K562 (cell line): ENCODE data around the gene FHIT. TPM values are rescaled to one million over a fixed set of nuclear protein-coding genes. Genes with fewer than 3 reads are reported as not detected.

Source experiments
- ATAC-seq: fragments of 200-7000 bp; cut with Tn5 transposase; 3 replicates; pipeline ENCODE4 v1.9.1; 2020; ENCODE audit warnings: moderate library complexity
- BruUV-seq: library from RNA; stranded (reverse); fragments of 400-500 nt; replicated peaks from 2 replicates; lab custom pipeline; 2021; lab: Mats Ljungman, UMichigan
- CTCF ChIA-PET: fragments of 300-600 bp; formaldehyde crosslinking; extraction: SDS; loops from one replicate; lab custom pipeline; 2021; ENCODE audit warnings: low intra/inter-chr PET ratio; lab: Yijun Ruan, JAX
- POLR2A ChIA-PET: fragments of 300-600, 350-650 bp; sonication (Branson Sonifier 250); formaldehyde crosslinking; extraction: SDS; loops from one replicate; lab custom pipeline; 2021; ENCODE audit warnings: antibody characterized with exemption, inconsistent platforms; lab: Yijun Ruan, JAX
- DNase-seq, 4 experiments: peaks; one replicate each; pipeline versions ENCODE4 v3.0.0 to v3.0.0-alpha.2; 2011 to 2018; ENCODE audit warnings: low spot score in 3 of 4, mixed read lengths in 3 of 4; ENCODE audit errors: extremely low read depth in 1 of 4
- FAIRE-seq: peaks from 2 replicates; lab custom pipeline; 2011; peaks lifted over from hg19 to GRCh38; lab: Jason Lieb, UNC
- H2AFZ ChIP-seq: 2 replicates; pipeline ENCODE4 v1.6.0; 2011; ENCODE audit warnings: low read depth, low read length, control low read depth, inconsistent platforms
- H3K27ac ChIP-seq: fragments of 200-600 bp; 3 replicates; pipeline ENCODE4 v1.8.0; 2011; ENCODE audit warnings: low read depth, mild to moderate bottlenecking, control low read depth, inconsistent platforms, low read length, moderate library complexity, mixed read lengths; ENCODE audit errors: extremely low read depth
- H3K27me3 ChIP-seq, 2 experiments: fragments of 300-600 bp in 1 of 2; 2 replicates in 1 of 2; 3 replicates in 1 of 2; pipeline versions ENCODE4 v1.6.0 to v1.8.0; 2011; ENCODE audit warnings: inconsistent platforms in 2 of 2, low read length in 2 of 2, mild to moderate bottlenecking in 1 of 2, mixed read lengths in 1 of 2, moderate library complexity in 1 of 2; ENCODE audit not compliant: control insufficient read depth in 2 of 2, insufficient read depth in 2 of 2
- H3K36me3 ChIP-seq: fragments of 300-600 bp; 3 replicates; pipeline ENCODE4 v1.8.0; 2011; ENCODE audit warnings: mild to moderate bottlenecking, low read length, inconsistent platforms; ENCODE audit not compliant: control insufficient read depth, insufficient read depth
- H3K4me1 ChIP-seq, 2 experiments: fragments of 200-600 bp in 1 of 2; replicated peaks in 1 of 2; 2 replicates in 1 of 2; 3 replicates in 1 of 2; pipeline versions ENCODE4 v1.5.1 to v1.8.0; 2011; ENCODE audit warnings: inconsistent platforms in 2 of 2, low read length in 2 of 2, mild to moderate bottlenecking in 1 of 2, mixed read lengths in 1 of 2, moderate library complexity in 1 of 2; ENCODE audit not compliant: control insufficient read depth in 2 of 2, insufficient read depth in 2 of 2
- H3K4me2 ChIP-seq: 2 replicates; pipeline ENCODE4 v1.6.1; 2011; ENCODE audit warnings: low read length, control low read depth, inconsistent platforms, mixed read lengths; ENCODE audit not compliant: insufficient read depth
- H3K4me3 ChIP-seq: fragments of 200-600 bp; sonication (generic), shearing (Covaris generic); 2 replicates; pipeline ENCODE4 v1.5.1; 2016; ENCODE audit warnings: control low read depth, inconsistent platforms
- H3K79me2 ChIP-seq: fragments of 200-600 bp; 3 replicates; pipeline ENCODE4 v1.8.0; 2011; ENCODE audit warnings: low read length, inconsistent platforms; ENCODE audit not compliant: control insufficient read depth, insufficient read depth
- H3K9ac ChIP-seq, 2 experiments: 2 replicates each; pipeline versions ENCODE4 v1.6.0 to v1.6.1; 2011; ENCODE audit warnings: low read depth in 2 of 2, low read length in 2 of 2, control low read depth in 1 of 2, inconsistent platforms in 1 of 2, mild to moderate bottlenecking in 1 of 2, mixed read lengths in 1 of 2; ENCODE audit not compliant: insufficient read depth in 1 of 2
- H3K9me1 ChIP-seq: one replicate; pipeline ENCODE4 v1.6.0; 2011; ENCODE audit warnings: inconsistent platforms, mild to moderate bottlenecking, low read length, moderate library complexity; ENCODE audit not compliant: control insufficient read depth, insufficient read depth
- H3K9me3 ChIP-seq: replicated peaks from 2 replicates; pipeline ENCODE4 v1.5.1; 2011; ENCODE audit warnings: low read depth, low read length, inconsistent platforms; ENCODE audit not compliant: control insufficient read depth, insufficient read depth
- H4K20me1 ChIP-seq: replicated peaks from 2 replicates; pipeline ENCODE4 v1.6.1; 2011; ENCODE audit warnings: low read length, inconsistent platforms, mixed read lengths; ENCODE audit not compliant: control insufficient read depth, insufficient read depth
- FOSL1 ChIP-seq: fragments of 200-800 bp; sonication (Bioruptor generic); conservative IDR thresholded peaks from 2 replicates; pipeline ENCODE4 v1.6.1; 2016; ENCODE audit warnings: missing genetic modification characterization, missing compliant biosample characterization
- GATAD2B ChIP-seq: fragments of 450-650 bp; IDR thresholded peaks from 2 replicates; pipeline ENCODE4 v1.6.1; 2017; ENCODE audit warnings: mild to moderate bottlenecking, borderline replicate concordance
- GTF2E2 ChIP-seq: fragments of 200-800 bp; sonication (Bioruptor generic); IDR thresholded peaks from 2 replicates; pipeline ENCODE4 v1.6.1; 2016; ENCODE audit warnings: missing genetic modification characterization, missing compliant biosample characterization
- NR2C1 ChIP-seq, 2 experiments: fragments of 450-650 bp; IDR thresholded peaks; 2 replicates each; pipeline ENCODE4 v1.6.1; 2017; ENCODE audit warnings: mild to moderate bottlenecking in 2 of 2, antibody characterized with exemption in 1 of 2, inconsistent platforms in 1 of 2, missing compliant biosample characterization in 1 of 2, missing genetic modification characterization in 1 of 2
- NR2F6 ChIP-seq: fragments of 450-650 bp; formaldehyde crosslinking; IDR thresholded peaks from 2 replicates; pipeline ENCODE4 v1.4.0; 2020; ENCODE audit warnings: mild to moderate bottlenecking
- PKNOX1 ChIP-seq: fragments of 450-650 bp; IDR thresholded peaks from 2 replicates; pipeline ENCODE4 v1.6.1; 2016
- RBBP5 ChIP-seq: fragments of 200-600 bp; sonication (generic); IDR thresholded peaks from 2 replicates; pipeline ENCODE4 v1.6.1; 2012; ENCODE audit warnings: borderline replicate concordance, mild to moderate bottlenecking, low read length, control low read depth, inconsistent platforms; ENCODE audit not compliant: insufficient read depth, poor library complexity, severe bottlenecking
- SMARCA5 ChIP-seq: fragments of 450-650 bp; IDR thresholded peaks from 2 replicates; pipeline ENCODE4 v1.6.1; 2016
- TSC22D4 ChIP-seq: fragments of 450-650 bp; IDR thresholded peaks from 2 replicates; pipeline ENCODE4 v1.6.1; 2016; ENCODE audit warnings: missing genetic modification characterization, missing biosample characterization, control low read depth
- XRCC4 ChIP-seq: IDR thresholded peaks from one replicate; pipeline ENCODE4 v1.6.1; 2011; ENCODE audit not compliant: insufficient read depth, insufficient read length; ENCODE audit errors: extremely low read depth
- ZNF354B ChIP-seq: fragments of 250-450 bp; sonication (Bioruptor Pico); IDR thresholded peaks from 2 replicates; pipeline ENCODE4 v1.4.0; 2020
- ZNF583 ChIP-seq: fragments of 250-450 bp; sonication (Bioruptor Pico); IDR thresholded peaks from 2 replicates; pipeline ENCODE4 v1.4.0; 2020
- ZNF766 ChIP-seq: fragments of 200-800 bp; sonication (Bioruptor generic); conservative IDR thresholded peaks from 2 replicates; pipeline ENCODE4 v1.6.1; 2016; ENCODE audit warnings: missing genetic modification characterization, missing compliant biosample characterization
- WGBS: fragments of 100-300 bp; shearing (Covaris generic); methylation state at CpG from one replicate; pipeline ENCODE4 v1.1.6; 2016; ENCODE audit warnings: low coverage, mixed read lengths; ENCODE audit not compliant: insufficient coverage; ENCODE audit errors: missing lambda C conversion rate; 5-methylcytosine and 5-hydroxymethylcytosine counted together
- in situ Hi-C: fragments of 300-500 bp; cut with MboI; formaldehyde crosslinking; loops from 4 replicates; pipeline ENCODE4 v1.15.0; 2018; ENCODE audit warnings: inconsistent platforms, mixed read lengths
- intact Hi-C: fragments of 100-400 bp; cut with micrococcal nuclease; formaldehyde crosslinking; loops from 2 replicates; pipeline ENCODE4 v1.14.2; 2022
- polyA plus RNA-seq, 8 experiments: library from polyadenylated mRNA; depleted of rRNA in 4 of 8; stranded (reverse) in 5 of 8; unstranded in 3 of 8; fragments of >200 nt; fragmentation: Nextera tagmentation in 2 of 8; fragmentation: Illumina TruSeq in 1 of 8; extraction: Ambion mirVana in 2 of 8; extraction: Trizol in 1 of 8; gene quantifications; 2 replicates each; pipeline versions ENCODE4 v1.2.1 to v1.2.3, GENCODE V29; 2011 to 2014; ENCODE audit warnings: inconsistent platforms in 1 of 8, missing spikeins in 1 of 8
- total RNA-seq, 7 experiments: library from RNA; depleted of rRNA in 6 of 7; stranded (reverse); fragments of >200 nt in 6 of 7; fragmentation: Illumina TruSeq in 2 of 7; extraction: Trizol in 2 of 7; gene quantifications; 2 replicates each; pipeline versions ENCODE4 v1.2.1 to v1.2.3, GENCODE V29; 2011 to 2021; ENCODE audit warnings: low replicate concordance in 1 of 7
- TF ChIP-seq, protein P1 (sequence below): IDR thresholded peaks from 3 replicates; pipeline ENCODE4 v1.6.1; 2011; ENCODE audit warnings: borderline replicate concordance, mild to moderate bottlenecking, moderate library complexity; ENCODE audit not compliant: insufficient read length; ENCODE audit errors: extremely low read depth

The FHIT gene
- total and polyA plus RNA-seq, 9 of the 15 experiments (the other 6 are each of a cell fraction or from before 2014, with no cell fraction given), result 1.7 to 9.1 (median 4.3) TPM

DNA sequence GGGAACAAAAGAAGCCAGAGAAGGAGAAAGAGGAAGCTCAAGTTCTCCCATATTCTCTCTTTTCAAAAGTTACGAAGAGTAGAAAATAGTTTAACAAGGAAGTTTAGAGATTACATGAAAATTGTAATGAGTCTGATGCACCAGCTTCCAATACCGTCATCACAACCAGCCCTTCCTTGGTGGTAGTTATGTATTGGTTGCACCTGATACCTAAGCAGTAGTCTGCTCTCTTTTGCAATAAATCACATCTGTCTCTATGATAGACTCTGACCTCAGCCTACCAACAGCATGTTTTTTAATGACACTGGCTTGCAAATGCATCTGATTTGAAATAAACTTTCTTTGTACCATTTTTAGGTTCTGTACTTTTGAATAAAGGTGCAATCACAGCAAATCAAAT is 575.8 kb downstream of the FHIT start:
- no TSS peak for BruUV-seq
- no peak overlapping the region for H3K4me3 ChIP-seq
- in situ Hi-C loops, result no loop called here
- H3K79me2 ChIP-seq, result no peaks in the 10 kb centered on the region
- no peak overlapping the region for H3K27ac ChIP-seq
- no peaks in the 10 kb centered on the region for H4K20me1 ChIP-seq
- H3K4me2 ChIP-seq, result no peak overlapping the region
- H3K4me1 ChIP-seq, result no peaks in the 10 kb centered on the region
- no peaks in the 10 kb centered on the region for H3K27me3 ChIP-seq
- CTCF ChIA-PET, result no interaction called here
- DNase-seq (no peak), ATAC-seq (no peak), FAIRE-seq (no peak)
- no peaks in the 10 kb centered on the region for H3K9me3 ChIP-seq
- 0% methylated on average over 1 of the region's 2 CpGs for WGBS
- H3K36me3 ChIP-seq, result no peaks in the 10 kb centered on the region
- no peak overlapping the region for H3K9ac ChIP-seq
- no peaks in the 10 kb centered on the region for H3K9me1 ChIP-seq
- intact Hi-C loops, result no loop called here
- POLR2A ChIA-PET, result no interaction called here
- TF ChIP-seq PKNOX1 (no peak), XRCC4 (no peak), GTF2E2 (tag) (no peak)
- no peak overlapping the region for H2AFZ ChIP-seq

DNA sequence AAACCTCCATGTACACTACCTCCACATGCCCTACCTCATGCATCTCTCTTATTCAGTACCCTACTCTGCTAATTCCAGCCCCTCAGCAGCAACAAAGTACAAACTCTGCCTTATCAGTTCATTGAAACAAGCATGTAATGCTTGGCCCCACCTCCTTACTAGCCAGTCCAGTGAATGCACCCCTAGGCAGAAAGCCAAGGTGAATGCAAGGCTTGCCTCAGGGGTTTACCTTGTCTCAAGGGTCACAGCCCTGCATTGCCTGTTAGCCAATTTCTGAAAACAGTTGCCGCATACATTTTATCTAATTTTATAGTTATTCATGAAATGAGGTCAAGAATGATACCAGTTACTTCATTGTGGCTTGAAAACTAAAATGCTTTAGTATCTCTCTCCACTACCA is 576.4 kb downstream of the FHIT start:
- in situ Hi-C loops, result no loop called here
- DNase-seq, result no peak
- TF ChIP-seq NR2F6 (CRISPR knock-in tag), result no peak
- no peak for TF ChIP-seq SMARCA5
- no peak for TF ChIP-seq TSC22D4 (tag)
- no peak for TF ChIP-seq RBBP5
- TF ChIP-seq, protein P1, sequence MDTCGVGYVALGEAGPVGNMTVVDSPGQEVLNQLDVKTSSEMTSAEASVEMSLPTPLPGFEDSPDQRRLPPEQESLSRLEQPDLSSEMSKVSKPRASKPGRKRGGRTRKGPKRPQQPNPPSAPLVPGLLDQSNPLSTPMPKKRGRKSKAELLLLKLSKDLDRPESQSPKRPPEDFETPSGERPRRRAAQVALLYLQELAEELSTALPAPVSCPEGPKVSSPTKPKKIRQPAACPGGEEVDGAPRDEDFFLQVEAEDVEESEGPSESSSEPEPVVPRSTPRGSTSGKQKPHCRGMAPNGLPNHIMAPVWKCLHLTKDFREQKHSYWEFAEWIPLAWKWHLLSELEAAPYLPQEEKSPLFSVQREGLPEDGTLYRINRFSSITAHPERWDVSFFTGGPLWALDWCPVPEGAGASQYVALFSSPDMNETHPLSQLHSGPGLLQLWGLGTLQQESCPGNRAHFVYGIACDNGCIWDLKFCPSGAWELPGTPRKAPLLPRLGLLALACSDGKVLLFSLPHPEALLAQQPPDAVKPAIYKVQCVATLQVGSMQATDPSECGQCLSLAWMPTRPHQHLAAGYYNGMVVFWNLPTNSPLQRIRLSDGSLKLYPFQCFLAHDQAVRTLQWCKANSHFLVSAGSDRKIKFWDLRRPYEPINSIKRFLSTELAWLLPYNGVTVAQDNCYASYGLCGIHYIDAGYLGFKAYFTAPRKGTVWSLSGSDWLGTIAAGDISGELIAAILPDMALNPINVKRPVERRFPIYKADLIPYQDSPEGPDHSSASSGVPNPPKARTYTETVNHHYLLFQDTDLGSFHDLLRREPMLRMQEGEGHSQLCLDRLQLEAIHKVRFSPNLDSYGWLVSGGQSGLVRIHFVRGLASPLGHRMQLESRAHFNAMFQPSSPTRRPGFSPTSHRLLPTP, result no peak
- TF ChIP-seq ZNF766 (CRISPR knock-in tag), result no peak
- TF ChIP-seq FOSL1 (tag), result no peak
- no peak for TF ChIP-seq ZNF354B (CRISPR knock-in tag)
- TF ChIP-seq ZNF583 (CRISPR knock-in tag), result no peak
- no peak for TF ChIP-seq GATAD2B
- no peak for TF ChIP-seq NR2C1 (IDR thresholded peaks at IDR 0.05)
- TF ChIP-seq NR2C1 (tag; IDR thresholded peaks at IDR 0.05), result no peak

More for the DNA sequence above, 576.4 kb downstream of the FHIT start:
- no peaks in the 10 kb centered on the region for H3K9me1 ChIP-seq
- H3K9me3 ChIP-seq, result no peaks in the 10 kb centered on the region
- ChIA-PET POLR2A (no interaction called here), CTCF (no interaction called here)
- ATAC-seq, result no peak
- intact Hi-C loops, result no loop called here
- no peaks in the 10 kb centered on the region for H3K36me3 ChIP-seq
- H3K4me3 ChIP-seq, result no peak overlapping the region
- no TSS peak for BruUV-seq
- no peak overlapping the region for H2AFZ ChIP-seq
- no peak overlapping the region for H3K4me2 ChIP-seq
- no peaks in the 10 kb centered on the region for H3K4me1 ChIP-seq
- no peaks in the 10 kb centered on the region for H3K79me2 ChIP-seq
- H4K20me1 ChIP-seq, result no peaks in the 10 kb centered on the region
- no peak overlapping the region for H3K9ac ChIP-seq
- no peak for FAIRE-seq
- no peaks in the 10 kb centered on the region for H3K27me3 ChIP-seq
- no CpG with 5 or more reads among the region's 1 CpG for WGBS
- no peak overlapping the region for H3K27ac ChIP-seq
